Liver (tissue), 9 donors: ENCODE data around the gene DAPK2. TPM values are rescaled to one million over a fixed set of nuclear protein-coding genes. Genes with fewer than 3 reads are reported as not detected.

Experiments
- DNase-seq: peaks from one replicate; pipeline ENCODE4 v3.0.0-alpha.2; 2017; ENCODE audit warnings: low spot score
- H3K27ac ChIP-seq, 2 donors: one replicate each; pipeline ENCODE4 v1.7.0; 2013; ENCODE audit warnings: inconsistent platforms in 2 of 2, low read length in 2 of 2, control low read depth in 1 of 2, low read depth in 1 of 2, mild to moderate bottlenecking in 1 of 2
- H3K27me3 ChIP-seq, 4 donors: one replicate each; pipeline versions ENCODE4 v1.6.1 to v1.7.0; 2013; ENCODE audit warnings: low read length in 3 of 4, inconsistent platforms in 1 of 4, mild to moderate bottlenecking in 1 of 4, moderate library complexity in 1 of 4; ENCODE audit not compliant: control insufficient read depth in 4 of 4, insufficient read depth in 4 of 4
- H3K36me3 ChIP-seq, 4 donors: one replicate each; pipeline versions ENCODE4 v1.6.1 to v1.7.0; 2013; ENCODE audit warnings: low read length in 3 of 4, mild to moderate bottlenecking in 3 of 4, low read depth in 1 of 4, moderate library complexity in 1 of 4; ENCODE audit not compliant: control insufficient read depth in 4 of 4, insufficient read depth in 3 of 4
- H3K4me1 ChIP-seq, 4 donors: one replicate each; pipeline versions ENCODE4 v1.6.1 to v1.7.0; 2013; ENCODE audit warnings: low read length in 3 of 4, mild to moderate bottlenecking in 3 of 4, moderate library complexity in 1 of 4; ENCODE audit not compliant: control insufficient read depth in 4 of 4, insufficient read depth in 4 of 4
- H3K4me3 ChIP-seq, 3 donors: one replicate each; pipeline versions ENCODE4 v1.6.1 to v1.7.0; 2013; ENCODE audit warnings: low read length in 3 of 3, control low read depth in 1 of 3, low read depth in 1 of 3, mild to moderate bottlenecking in 1 of 3
- H3K9ac ChIP-seq, 2 donors: one replicate each; pipeline ENCODE4 v1.7.0; 2013; ENCODE audit warnings: low read length in 2 of 2, mild to moderate bottlenecking in 2 of 2, moderate library complexity in 2 of 2, control low read depth in 1 of 2, low read depth in 1 of 2
- H3K9me3 ChIP-seq, 4 donors: one replicate each; pipeline versions ENCODE4 v1.6.1 to v1.7.0; 2013; ENCODE audit warnings: low read length in 3 of 4; ENCODE audit not compliant: control insufficient read depth in 4 of 4
- ATF3 ChIP-seq: IDR thresholded peaks from 2 replicates; pipeline ENCODE4 v1.6.1; 2016; ENCODE audit warnings: antibody characterized with exemption
- CTCF ChIP-seq: fragments of 150-350 bp; IDR thresholded peaks from 2 replicates; pipeline ENCODE4 v1.5.1; 2017; ENCODE audit warnings: improper control_type of control experiment, low read depth, low read length; ENCODE audit not compliant: missing input control
- FOXA1 ChIP-seq: IDR thresholded peaks from 2 replicates; pipeline ENCODE4 v1.6.1; 2016; ENCODE audit warnings: antibody characterized with exemption
- FOXA2 ChIP-seq: IDR thresholded peaks from 2 replicates; pipeline ENCODE4 v1.6.1; 2016; ENCODE audit warnings: antibody characterized with exemption
- GABPA ChIP-seq, 2 donors: IDR thresholded peaks in 1 of 2; conservative IDR thresholded peaks in 1 of 2; 2 replicates each; pipeline ENCODE4 v1.6.1; 2016; ENCODE audit warnings: antibody characterized with exemption in 2 of 2, mild to moderate bottlenecking in 1 of 2, moderate library complexity in 1 of 2
- HNF4A ChIP-seq, 2 donors: conservative IDR thresholded peaks; 2 replicates each; pipeline ENCODE4 v1.6.1; 2016; ENCODE audit warnings: antibody characterized with exemption in 2 of 2, mild to moderate bottlenecking in 2 of 2
- HNF4G ChIP-seq: IDR thresholded peaks from 2 replicates; pipeline ENCODE4 v1.6.1; 2016; ENCODE audit warnings: antibody characterized with exemption
- JUND ChIP-seq, 2 donors: IDR thresholded peaks; 2 replicates each; pipeline ENCODE4 v1.6.1; 2016; ENCODE audit warnings: antibody characterized with exemption in 2 of 2
- MAX ChIP-seq: IDR thresholded peaks from 2 replicates; pipeline ENCODE4 v1.6.1; 2016; ENCODE audit warnings: antibody characterized with exemption
- NR2F2 ChIP-seq: IDR thresholded peaks from 2 replicates; pipeline ENCODE4 v1.6.1; 2016; ENCODE audit warnings: antibody characterized with exemption
- REST ChIP-seq: IDR thresholded peaks from 2 replicates; pipeline ENCODE4 v1.6.1; 2016; ENCODE audit warnings: antibody characterized with exemption, mild to moderate bottlenecking
- RXRA ChIP-seq, 2 donors: IDR thresholded peaks; 2 replicates each; pipeline ENCODE4 v1.6.1; 2017 to 2018; ENCODE audit warnings: antibody characterized with exemption in 2 of 2, mild to moderate bottlenecking in 1 of 2
- SP1 ChIP-seq: IDR thresholded peaks from 2 replicates; pipeline ENCODE4 v1.6.1; 2018; ENCODE audit warnings: antibody characterized with exemption, mild to moderate bottlenecking
- TAF1 ChIP-seq: conservative IDR thresholded peaks from 2 replicates; pipeline ENCODE4 v1.6.1; 2016; ENCODE audit warnings: antibody characterized with exemption, mild to moderate bottlenecking
- YY1 ChIP-seq: IDR thresholded peaks from 2 replicates; pipeline ENCODE4 v1.6.1; 2016; ENCODE audit warnings: antibody characterized with exemption, mild to moderate bottlenecking
- ZBTB33 ChIP-seq: IDR thresholded peaks from 2 replicates; pipeline ENCODE4 v1.6.1; 2016; ENCODE audit warnings: antibody characterized with exemption
- WGBS: extraction: QIAGEN DNeasy Blood & Tissue Kit; methylation state at CpG from one replicate; pipeline ENCODE4 v1.1.7; 2013; 5-methylcytosine and 5-hydroxymethylcytosine counted together
- polyA plus RNA-seq, 2 donors: library from polyadenylated mRNA; stranded (reverse) in 1 of 2; unstranded in 1 of 2; fragments of 200-250 nt in 1 of 2; fragments of >200 nt in 1 of 2; fragmentation: Nextera tagmentation in 1 of 2; extraction: Ambion mirVana in 1 of 2; gene quantifications; one replicate each; pipeline versions ENCODE4 v1.2.1 to v1.2.3, GENCODE V29; 2013 to 2015
- total RNA-seq, 2 donors: library from RNA; depleted of rRNA; stranded (reverse); fragments of >200 nt; gene quantifications; one replicate each; pipeline ENCODE4 v1.2.3, GENCODE V29; 2014
- donor health status: healthy.
- donor health status: healthy.
- donor health status: healthy.
- donor health status: healthy.
- donor health status: healthy.

The DAPK2 gene
- total and polyA plus RNA-seq, 4 donors: 1.0 to 3.6 (median 1.1) TPM

DNA sequence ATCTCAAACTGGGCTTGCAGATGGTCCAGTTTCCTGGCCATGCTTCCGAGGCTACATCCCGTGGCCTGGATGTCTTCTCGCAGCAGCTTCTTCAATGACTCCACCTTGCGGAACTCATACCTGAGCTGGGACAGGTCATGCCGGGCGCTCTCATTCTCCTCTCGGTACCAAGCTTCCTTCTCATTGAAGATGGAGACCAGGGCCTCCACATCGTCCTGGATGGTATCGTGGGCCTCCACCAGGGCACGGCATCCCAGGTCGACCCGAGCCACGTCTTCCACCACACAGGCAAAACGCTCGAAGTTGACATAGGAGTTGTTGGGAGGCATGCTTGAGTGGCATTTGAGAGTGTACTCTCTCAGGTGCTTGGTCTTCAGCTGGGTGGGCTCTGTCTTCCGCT lies 123.4 kb downstream of the DAPK2 start:
- H3K9ac ChIP-seq: no peak overlapping the region
- H3K4me1 ChIP-seq: no peaks in the 10 kb centered on the region
- no peak overlapping the region for H3K27ac ChIP-seq
- H3K9me3 ChIP-seq: no peaks in the 10 kb centered on the region
- H3K4me3 ChIP-seq: no peak overlapping the region
- H3K27me3 ChIP-seq: no peaks in the 10 kb centered on the region
- TF ChIP-seq FOXA2: no peak
- no peak for TF ChIP-seq SP1
- TF ChIP-seq FOXA1: no peak
- TF ChIP-seq GABPA (IDR thresholded peaks at IDR 0.05 in 1 of 2, conservative IDR thresholded peaks at IDR 0.05 in 1 of 2): no peak
- 91% methylated on average over 16 of the region's 16 CpGs for WGBS
- no peak for DNase-seq
- no peaks in the 10 kb centered on the region for H3K36me3 ChIP-seq

- Histone ChIP-seq H3K27me3 (no peaks in the 10 kb centered on the region), H3K27ac (no peak overlapping the region), H3K36me3 (no peaks in the 10 kb centered on the region), H3K9me3 (no peaks in the 10 kb centered on the region), H3K4me3 (no peak overlapping the region), H3K4me1 (no peaks in the 10 kb centered on the region), H3K9ac (no peak overlapping the region)
- WGBS: 89% methylated on average over 3 of the region's 3 CpGs
- TF ChIP-seq GABPA (IDR thresholded peaks at IDR 0.05 in 1 of 2, conservative IDR thresholded peaks at IDR 0.05 in 1 of 2) (no peak), HNF4A (conservative IDR thresholded peaks at IDR 0.05) (no peak), SP1 (no peak), CTCF (no peak), MAX (no peak), REST (no peak), HNF4G (no peak), ZBTB33 (no peak), NR2F2 (no peak), JUND (IDR thresholded peaks at IDR 0.05) (no peak), YY1 (no peak), RXRA (IDR thresholded peaks at IDR 0.05) (no peak), TAF1 (no peak), ATF3 (no peak), FOXA1 (no peak)
- no peak for DNase-seq
These were observed 123.9 kb downstream of the DAPK2 start for GRCh38 chr15:63922261-63922904.
